ENCODE measurements around the gene SLC31A2.
"Not testable (repeated sequence)": the region's sequence is repeated elsewhere in the genome, so short reads cannot be mapped to it uniquely, and the experiment has no call there.

SLC31A2 gene

GRCh38 chr9:113150670-113151611 is at the start of gene SLC31A2:
TSS of gene SLC31A2 (plus strand) at chr9:113151007. CDS start at chr9:113151075, 68 bp downstream.
- TF ChIP-seq GLIS3 (CRISPR knock-in tag; IDR thresholded peaks at IDR 0.05) (no peak), ESRRG (CRISPR knock-in tag; IDR thresholded peaks at IDR 0.05) (no peak), ZC3H10 (CRISPR knock-in tag; IDR thresholded peaks at IDR 0.05) (no peak), PPARA (CRISPR knock-in tag; IDR thresholded peaks at IDR 0.05; ENCODE audit: borderline replicate concordance) (no peak), SNAI2 (CRISPR knock-in tag; IDR thresholded peaks at IDR 0.05) (no peak), ZNF565 (CRISPR knock-in tag; conservative IDR thresholded peaks at IDR 0.05; ENCODE audit: low read depth) (no peak), CREB5 (CRISPR knock-in tag; IDR thresholded peaks at IDR 0.05; ENCODE audit: low read depth) (no peak), TSHZ2 (CRISPR knock-in tag; IDR thresholded peaks at IDR 0.05) (no peak), ARNTL (CRISPR knock-in tag; IDR thresholded peaks at IDR 0.05; ENCODE audit: borderline replicate concordance, low read depth) (no peak), ISL1 (CRISPR knock-in tag; IDR thresholded peaks at IDR 0.05) (no peak), RARB (CRISPR knock-in tag; IDR thresholded peaks at IDR 0.05) (no peak)
- peak; percentile 98 for ATAC-seq

- not testable (repeated sequence) for ATAC-seq
Measured at GRCh38 chr9:113105345-113105744, 45.5 kb upstream of the SLC31A2 start.

- peak; percentile 82 for ATAC-seq
Measured at GRCh38 chr9:113111065-113111951, 39.5 kb upstream of the SLC31A2 start.

- peak; percentile 83 for ATAC-seq
Measured at GRCh38 chr9:113112706-113113510, 37.9 kb upstream of the SLC31A2 start.

- not testable (repeated sequence) for ATAC-seq
Measured at GRCh38 chr9:113118829-113119228, 32.0 kb upstream of the SLC31A2 start.

- no peak for ATAC-seq
- TF ChIP-seq ARNTL (CRISPR knock-in tag; IDR thresholded peaks at IDR 0.05; ENCODE audit: borderline replicate concordance, low read depth) (no peak), CSDC2 (CRISPR knock-in tag; IDR thresholded peaks at IDR 0.05) (no peak), POU6F1 (CRISPR knock-in tag; IDR thresholded peaks at IDR 0.05; ENCODE audit: borderline replicate concordance, low read depth) (no peak), ISL1 (CRISPR knock-in tag; IDR thresholded peaks at IDR 0.05) (no peak), TCF4 (CRISPR knock-in tag; IDR thresholded peaks at IDR 0.05; ENCODE audit: borderline replicate concordance) (no peak)
Measured at GRCh38 chr9:113125386-113126035, 25.3 kb upstream of the SLC31A2 start.
